Spleen (tissue), 11 donors: ENCODE measurements around the gene PDZK1IP1. TPM values are rescaled to one million over a fixed set of nuclear protein-coding genes. Genes with fewer than 3 reads are reported as not detected.

Experiments used
- DNase-seq: peaks from one replicate; pipeline ENCODE4 v3.0.0-alpha.2; 2020
- H3K27ac ChIP-seq, 8 donors: fragments of 200-600 bp; sonication (generic) in 7 of 8; 1 replicate in 4 of 8; 2 replicates in 4 of 8; pipeline versions ENCODE4 v1.5.0 to v1.8.0; 2016 to 2021; ENCODE audit warnings: inconsistent platforms in 4 of 8, mild to moderate bottlenecking in 4 of 8, moderate library complexity in 1 of 8
- H3K27me3 ChIP-seq, 7 donors: fragments of 200-600 bp; sonication (generic) in 6 of 7; replicated peaks in 1 of 7; 1 replicate in 4 of 7; 2 replicates in 3 of 7; pipeline versions ENCODE4 v1.5.0 to v1.8.0; 2016 to 2021; ENCODE audit warnings: inconsistent platforms in 3 of 7, mild to moderate bottlenecking in 1 of 7
- H3K36me3 ChIP-seq, 6 donors: fragments of 200-600 bp; sonication (generic) in 5 of 6; 1 replicate in 4 of 6; 2 replicates in 2 of 6; pipeline versions ENCODE4 v1.5.0 to v1.8.0; 2016 to 2021; ENCODE audit warnings: inconsistent platforms in 2 of 6
- H3K4me1 ChIP-seq, 6 donors: fragments of 200-600 bp; sonication (generic) in 5 of 6; 1 replicate in 3 of 6; 2 replicates in 3 of 6; pipeline versions ENCODE4 v1.5.0 to v1.8.0; 2016 to 2021; ENCODE audit warnings: inconsistent platforms in 3 of 6
- H3K4me3 ChIP-seq, 8 donors: fragments of 200-600 bp; sonication (generic) in 7 of 8; 1 replicate in 4 of 8; 2 replicates in 4 of 8; pipeline versions ENCODE4 v1.5.0 to v1.8.0; 2016 to 2021; ENCODE audit warnings: inconsistent platforms in 4 of 8, mild to moderate bottlenecking in 4 of 8, moderate library complexity in 2 of 8
- H3K9me3 ChIP-seq, 8 donors: fragments of 200-600 bp; sonication (generic) in 7 of 8; 1 replicate in 4 of 8; 2 replicates in 4 of 8; pipeline versions ENCODE4 v1.5.0 to v1.8.0; 2016 to 2021; ENCODE audit warnings: inconsistent platforms in 4 of 8
- POLR2A ChIP-seq, 3 donors: fragments of 450-650 bp; IDR thresholded peaks; one replicate each; pipeline ENCODE4 v1.5.1; 2017; ENCODE audit warnings: antibody characterized with exemption in 3 of 3, mild to moderate bottlenecking in 1 of 3
- POLR2AphosphoS5 ChIP-seq, 3 donors: sonication (generic); formaldehyde crosslinking; IDR thresholded peaks; one replicate each; pipeline ENCODE4 v1.5.1; 2017; ENCODE audit warnings: antibody characterized with exemption in 3 of 3
- WGBS, 5 donors: extraction: QIAGEN DNeasy Blood & Tissue Kit in 3 of 5; methylation state at CpG; one replicate each; pipeline versions ENCODE4 v1.1.5 to v1.1.7; 2013 to 2018; 5-methylcytosine and 5-hydroxymethylcytosine counted together
- intact Hi-C: fragments of 100-400 bp; cut with DNase I; formaldehyde crosslinking; loops from one replicate; pipeline ENCODE4 v1.15.0; 2023; ENCODE audit warnings: low total_unique reads
- polyA plus RNA-seq, 3 donors: library from polyadenylated mRNA; stranded (reverse); fragments of 200-250 nt; gene quantifications; one replicate each; pipeline ENCODE4 v1.2.1, GENCODE V29; 2013
- total RNA-seq, 7 donors: library from RNA; depleted of rRNA in 3 of 7; stranded (reverse); fragments of >200 nt in 3 of 7; fragmentation: NEBNext Ultra II Directional in 4 of 7; extraction: Animal tissue kit (Norgen Biotek cat#: 25700) in 4 of 7; gene quantifications; one replicate each; pipeline versions ENCODE4 v1.1.0 to v1.2.1, GENCODE V29; 2016 to 2021
- TF ChIP-seq, protein P1 (sequence below), 11 experiments: fragments of 200-600 bp in 7 of 11; fragments of 450-650 bp in 4 of 11; sonication (generic) in 4 of 11; IDR thresholded peaks in 8 of 11; conservative IDR thresholded peaks in 3 of 11; 1 replicate in 7 of 11; 2 replicates in 4 of 11; pipeline versions ENCODE4 v1.4.0 to v1.8.0; 2016 to 2021; ENCODE audit warnings: antibody characterized with exemption in 11 of 11, inconsistent platforms in 4 of 11, mild to moderate bottlenecking in 1 of 11
- donor health status: healthy with polysubstance abuse.
- donor health status: DM: no; HTN: no; CAD: no; lungs with moderate emphysema.
- donor health status: DM: no; HTN: no; CAD: no.
- donor health status: Bipolar disorder and iron deficiency.
- donor health status: healthy.
- donor health status: DM: no; HTN: no; CAD: no.
- donor health status: DM: yes; HTN: yes; CAD: no.

Gene PDZK1IP1
- total and polyA plus RNA-seq, 10 donors: 0.22 to 11.0 (median 3.6) TPM

DNA sequence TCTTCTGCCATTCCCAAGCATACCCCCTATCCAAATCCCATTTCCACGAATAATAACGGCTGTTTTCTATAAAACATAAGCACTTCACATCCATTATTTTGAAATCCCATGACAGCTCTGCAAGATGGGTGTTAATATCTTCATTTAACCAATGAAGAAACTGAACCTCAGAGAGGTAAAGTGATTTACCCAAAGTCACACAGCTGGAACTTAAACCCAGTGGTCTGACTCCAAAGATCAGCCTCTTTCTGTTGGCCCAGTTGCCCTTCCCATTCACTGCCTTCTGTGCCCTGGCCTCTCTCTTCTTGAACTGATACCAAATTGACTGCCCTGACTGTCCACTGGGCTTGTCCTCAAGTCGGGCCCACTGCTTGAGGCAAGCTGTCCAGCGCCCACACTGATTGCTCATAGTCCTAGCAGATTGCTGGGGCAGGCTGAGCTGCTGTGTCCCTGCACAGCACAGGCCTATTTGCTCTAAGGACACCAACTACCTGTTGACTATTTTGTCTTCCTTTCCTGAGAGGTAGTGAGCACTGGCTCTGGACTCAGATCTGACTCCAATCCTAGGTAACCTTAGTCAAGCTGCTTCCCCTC lies 22.9 kb upstream of the PDZK1IP1 start:
- peak overlapping the region in 6 of 8 donors; percentile 36 to 81 (median 67) for H3K27ac ChIP-seq
- TF ChIP-seq POLR2A (IDR thresholded peaks at IDR 0.05) (no peak), POLR2AphosphoS5 (IDR thresholded peaks at IDR 0.05) (no peak)
- TF ChIP-seq, protein P1, sequence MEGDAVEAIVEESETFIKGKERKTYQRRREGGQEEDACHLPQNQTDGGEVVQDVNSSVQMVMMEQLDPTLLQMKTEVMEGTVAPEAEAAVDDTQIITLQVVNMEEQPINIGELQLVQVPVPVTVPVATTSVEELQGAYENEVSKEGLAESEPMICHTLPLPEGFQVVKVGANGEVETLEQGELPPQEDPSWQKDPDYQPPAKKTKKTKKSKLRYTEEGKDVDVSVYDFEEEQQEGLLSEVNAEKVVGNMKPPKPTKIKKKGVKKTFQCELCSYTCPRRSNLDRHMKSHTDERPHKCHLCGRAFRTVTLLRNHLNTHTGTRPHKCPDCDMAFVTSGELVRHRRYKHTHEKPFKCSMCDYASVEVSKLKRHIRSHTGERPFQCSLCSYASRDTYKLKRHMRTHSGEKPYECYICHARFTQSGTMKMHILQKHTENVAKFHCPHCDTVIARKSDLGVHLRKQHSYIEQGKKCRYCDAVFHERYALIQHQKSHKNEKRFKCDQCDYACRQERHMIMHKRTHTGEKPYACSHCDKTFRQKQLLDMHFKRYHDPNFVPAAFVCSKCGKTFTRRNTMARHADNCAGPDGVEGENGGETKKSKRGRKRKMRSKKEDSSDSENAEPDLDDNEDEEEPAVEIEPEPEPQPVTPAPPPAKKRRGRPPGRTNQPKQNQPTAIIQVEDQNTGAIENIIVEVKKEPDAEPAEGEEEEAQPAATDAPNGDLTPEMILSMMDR (IDR thresholded peaks at IDR 0.05 in 8 of 11, conservative IDR thresholded peaks at IDR 0.05 in 3 of 11): no peak

DNA sequence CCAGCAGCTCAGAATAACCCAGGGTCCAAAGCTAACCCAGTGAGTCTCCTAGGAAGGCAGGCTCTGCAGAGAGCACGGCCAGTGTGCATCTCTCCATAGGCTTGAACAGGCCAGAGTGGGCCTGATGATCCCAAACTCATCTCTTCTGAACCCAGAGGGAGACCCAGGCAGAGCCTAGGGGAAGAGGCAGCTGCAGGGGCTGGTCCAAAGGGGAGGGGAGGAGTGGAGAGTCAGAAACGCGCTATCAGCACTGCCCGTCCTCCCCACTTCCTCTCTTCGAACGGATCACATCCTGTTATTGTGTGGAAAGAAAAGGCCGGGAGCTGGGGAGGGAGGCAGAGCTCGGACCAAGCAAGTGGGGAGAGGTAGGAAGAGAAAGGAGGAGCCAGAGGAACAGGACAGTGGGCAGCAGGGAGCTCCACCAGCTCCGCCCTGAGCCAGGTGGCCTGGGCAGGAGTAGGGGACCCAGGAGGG lies 22.0 kb upstream of the PDZK1IP1 start:
- WGBS, 5 donors: 6 to 24% (median 11%) methylated on average over 9 of the region's 9 CpGs
- H3K27ac ChIP-seq: peak overlapping the region; percentile 35 to 81 (median 63)

More for the DNA sequence above, 22.9 kb upstream of the PDZK1IP1 start:
- intact Hi-C loops: no loop called here
- Histone ChIP-seq H3K4me3 (no peak overlapping the region), H3K36me3 (no peaks in the 10 kb centered on the region), H3K27me3 (peaks cover 0 to 23% (median 0%) of the 10 kb centered on the region in 7 donors), H3K9me3 (no peaks in the 10 kb centered on the region), H3K4me1 (peaks cover 0 to 14% (median 11%) of the 10 kb centered on the region in 6 donors)
- WGBS, 5 donors: 69 to 83% (median 76%) methylated on average over 4 of the region's 4 CpGs
- peak; percentile 41 for DNase-seq

DNA sequence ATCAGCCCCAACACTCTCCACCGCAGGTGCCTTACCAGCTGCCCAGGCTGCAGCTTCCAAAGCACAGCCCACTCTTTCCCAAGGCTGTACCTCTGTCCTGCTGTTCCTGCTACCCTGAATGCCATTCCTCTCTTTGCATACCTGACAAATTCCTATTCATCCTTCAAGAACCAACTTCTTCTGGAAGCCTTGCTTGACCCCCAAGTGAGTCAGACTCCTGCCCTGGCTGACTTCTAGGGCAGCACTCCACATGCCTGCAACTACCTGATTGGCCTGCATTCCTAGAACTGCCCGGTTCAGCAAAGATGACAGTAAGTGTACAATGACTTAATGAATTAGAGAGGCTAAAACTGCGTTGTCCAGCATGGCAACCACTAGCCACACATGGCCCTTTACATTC lies 20.8 kb upstream of the PDZK1IP1 start:
- Histone ChIP-seq H3K27me3 (peaks cover 0 to 32% (median 0%) of the 10 kb centered on the region in 7 donors), H3K36me3 (no peaks in the 10 kb centered on the region), H3K9me3 (no peaks in the 10 kb centered on the region), H3K4me3 (no peak overlapping the region), H3K27ac (no peak overlapping the region), H3K4me1 (peaks cover 0 to 14% (median 11%) of the 10 kb centered on the region in 6 donors)
- 74 to 89% (median 80%) methylated on average over 3 of the region's 3 CpGs for WGBS, 5 donors
- TF ChIP-seq POLR2A (IDR thresholded peaks at IDR 0.05): no peak
- TF ChIP-seq POLR2AphosphoS5 (IDR thresholded peaks at IDR 0.05): no peak
- TF ChIP-seq, protein P1 (IDR thresholded peaks at IDR 0.05 in 8 of 11, conservative IDR thresholded peaks at IDR 0.05 in 3 of 11): no peak
- peak; percentile 10 for DNase-seq
- intact Hi-C loops: no loop called here

More for the DNA sequence above, 22.0 kb upstream of the PDZK1IP1 start:
- TF ChIP-seq POLR2AphosphoS5 (IDR thresholded peaks at IDR 0.05) (peak; percentile 42 to 83 (median 79)), POLR2A (IDR thresholded peaks at IDR 0.05) (peak in 1 of 3 donors; percentile 7)
- TF ChIP-seq, protein P1 (IDR thresholded peaks at IDR 0.05 in 8 of 11, conservative IDR thresholded peaks at IDR 0.05 in 3 of 11): no peak
- Histone ChIP-seq H3K27me3 (peaks cover 0 to 25% (median 0%) of the 10 kb centered on the region in 7 donors), H3K4me3 (no peak overlapping the region), H3K4me1 (peaks cover 0 to 14% (median 11%) of the 10 kb centered on the region in 6 donors), H3K9me3 (no peaks in the 10 kb centered on the region), H3K36me3 (no peaks in the 10 kb centered on the region)
- intact Hi-C loops: no loop called here
- peak; percentile 77 for DNase-seq

DNA sequence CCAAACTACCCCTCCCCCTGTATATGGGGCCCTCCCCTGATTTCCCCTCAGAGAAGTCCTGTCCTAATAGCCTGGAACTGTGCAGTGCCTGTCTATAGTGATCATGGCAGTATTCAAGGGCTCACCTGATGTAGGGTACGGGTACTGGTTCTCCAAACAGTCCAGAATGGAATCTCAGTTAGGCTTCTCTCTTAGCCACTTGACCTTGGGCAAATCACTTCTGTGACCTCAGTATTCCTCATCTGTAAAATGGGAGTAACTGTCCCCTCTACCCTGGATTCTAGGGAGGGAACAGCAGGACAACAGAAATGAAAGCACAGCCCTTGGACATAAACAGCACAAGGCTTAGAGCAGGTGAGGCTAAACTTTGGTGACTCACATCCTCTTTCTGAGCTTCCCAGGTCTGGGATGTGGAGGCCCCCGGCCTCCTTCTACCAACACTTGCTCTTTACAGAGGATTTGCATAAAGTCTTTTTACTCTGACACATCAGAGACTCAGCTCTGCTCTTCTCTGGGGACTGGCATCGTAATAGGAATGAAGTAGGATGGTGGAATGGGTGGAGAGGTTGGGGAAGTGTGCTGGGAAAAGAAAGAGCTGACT lies 20.0 kb upstream of the PDZK1IP1 start:
- peak; percentile 6 for DNase-seq
- no peaks in the 10 kb centered on the region for H3K9me3 ChIP-seq
- H3K4me1 ChIP-seq: peaks cover 0 to 14% (median 11%) of the 10 kb centered on the region in 6 donors
- H3K4me3 ChIP-seq: no peak overlapping the region
- H3K27ac ChIP-seq: no peak overlapping the region
- no peaks in the 10 kb centered on the region for H3K36me3 ChIP-seq
- TF ChIP-seq, protein P1 (IDR thresholded peaks at IDR 0.05 in 8 of 11, conservative IDR thresholded peaks at IDR 0.05 in 3 of 11): no peak
- TF ChIP-seq POLR2A (IDR thresholded peaks at IDR 0.05) (no peak), POLR2AphosphoS5 (IDR thresholded peaks at IDR 0.05) (no peak)
- peaks cover 0 to 41% (median 0%) of the 10 kb centered on the region in 7 donors for H3K27me3 ChIP-seq
- intact Hi-C loops: no loop called here
- WGBS, 5 donors: 44 to 85% (median 72%) methylated on average over 3 of the region's 3 CpGs
